ENCODE measurements around the gene PTGFRN.
"Not testable (repeated sequence)": the region's sequence is repeated elsewhere in the genome, so short reads cannot be mapped to it uniquely, and the experiment has no call there.

PTGFRN gene

GRCh38 chr1:116916002-116916401 lies 6.3 kb downstream of the PTGFRN start:
- DNase-seq (ENCODE audit: low read depth in 2 of 3, low spot score in 2 of 3) = no peak

GRCh38 chr1:116916533-116917445 lies 7.1 kb downstream of the PTGFRN start:
- no peak for DNase-seq (ENCODE audit: low read depth in 2 of 3, low spot score in 2 of 3)

GRCh38 chr1:116918714-116919357 lies 9.1 kb downstream of the PTGFRN start:
- DNase-seq (ENCODE audit: low read depth in 2 of 3, low spot score in 2 of 3) = no peak

- DNase-seq (ENCODE audit: low read depth in 2 of 3, low spot score in 2 of 3) = no peak
Measured at GRCh38 chr1:116919802-116920201, 10.1 kb downstream of the PTGFRN start.

DNA sequence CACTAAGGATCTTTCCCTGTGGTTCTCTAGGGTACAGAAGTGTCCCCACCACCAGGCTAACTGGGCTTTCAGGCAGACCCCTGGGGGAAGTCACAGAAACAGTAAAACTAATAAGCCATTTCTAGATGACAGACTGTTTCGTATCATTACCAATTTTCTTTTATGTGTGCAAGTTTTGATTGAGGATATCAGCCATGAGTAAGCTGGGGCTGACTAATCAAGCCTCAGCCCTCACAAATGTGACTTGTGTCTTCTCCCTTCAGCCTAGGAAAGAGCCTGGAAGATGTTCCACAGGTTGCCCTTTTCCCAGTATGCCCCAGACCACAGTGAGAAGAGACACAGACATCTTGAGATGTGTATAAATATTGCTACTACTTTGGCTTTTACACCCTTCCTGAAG lies 10.5 kb downstream of the PTGFRN start:
- DNase-seq (ENCODE audit: low read depth in 2 of 3, low spot score in 2 of 3) = no peak

GRCh38 chr1:116921301-116921885 lies 11.7 kb downstream of the PTGFRN start:
- no peak for DNase-seq (ENCODE audit: low read depth in 2 of 3, low spot score in 2 of 3)

DNA sequence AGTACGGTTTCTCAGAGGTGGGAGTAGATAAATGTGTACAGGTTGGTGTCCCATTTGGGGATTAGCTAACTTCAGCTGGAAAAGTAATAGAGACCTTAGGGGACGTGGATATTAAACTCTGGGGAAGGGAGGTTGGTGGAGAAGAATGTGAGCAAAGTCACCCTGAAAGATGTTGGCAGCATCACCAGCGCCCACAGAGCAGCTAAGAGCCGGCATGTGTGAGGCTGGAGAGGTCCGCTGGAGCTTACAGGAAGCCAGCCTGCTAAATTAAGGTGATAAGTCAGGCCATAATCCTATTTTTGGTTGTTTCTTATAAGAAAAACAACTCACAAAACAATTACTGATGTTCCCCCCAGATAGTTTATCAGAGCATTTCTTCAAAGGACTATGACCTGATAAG lies 12.2 kb downstream of the PTGFRN start:
- DNase-seq (ENCODE audit: low read depth in 2 of 3, low spot score in 2 of 3) = no peak

DNA sequence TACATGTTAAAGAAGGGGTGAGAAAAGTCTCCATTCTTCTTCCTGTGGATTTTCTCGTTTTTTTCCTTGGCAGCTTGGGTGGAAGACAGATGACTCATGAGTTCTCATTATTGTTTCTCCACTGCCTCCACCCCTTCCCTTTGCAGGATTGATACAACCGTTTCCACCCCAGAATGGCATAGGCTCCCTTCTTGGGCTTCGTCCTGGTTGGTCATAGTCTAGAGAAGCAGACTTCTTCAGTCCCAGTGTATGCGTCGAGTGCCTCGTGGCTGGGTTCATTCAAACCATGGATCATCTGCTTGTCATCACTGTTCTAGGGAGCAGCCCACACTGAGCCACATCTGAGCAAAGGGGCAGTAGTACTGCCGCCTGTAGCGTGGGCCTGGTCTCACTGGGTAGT lies 13.7 kb downstream of the PTGFRN start:
- DNase-seq (ENCODE audit: low read depth in 2 of 3, low spot score in 2 of 3) = no peak

DNA sequence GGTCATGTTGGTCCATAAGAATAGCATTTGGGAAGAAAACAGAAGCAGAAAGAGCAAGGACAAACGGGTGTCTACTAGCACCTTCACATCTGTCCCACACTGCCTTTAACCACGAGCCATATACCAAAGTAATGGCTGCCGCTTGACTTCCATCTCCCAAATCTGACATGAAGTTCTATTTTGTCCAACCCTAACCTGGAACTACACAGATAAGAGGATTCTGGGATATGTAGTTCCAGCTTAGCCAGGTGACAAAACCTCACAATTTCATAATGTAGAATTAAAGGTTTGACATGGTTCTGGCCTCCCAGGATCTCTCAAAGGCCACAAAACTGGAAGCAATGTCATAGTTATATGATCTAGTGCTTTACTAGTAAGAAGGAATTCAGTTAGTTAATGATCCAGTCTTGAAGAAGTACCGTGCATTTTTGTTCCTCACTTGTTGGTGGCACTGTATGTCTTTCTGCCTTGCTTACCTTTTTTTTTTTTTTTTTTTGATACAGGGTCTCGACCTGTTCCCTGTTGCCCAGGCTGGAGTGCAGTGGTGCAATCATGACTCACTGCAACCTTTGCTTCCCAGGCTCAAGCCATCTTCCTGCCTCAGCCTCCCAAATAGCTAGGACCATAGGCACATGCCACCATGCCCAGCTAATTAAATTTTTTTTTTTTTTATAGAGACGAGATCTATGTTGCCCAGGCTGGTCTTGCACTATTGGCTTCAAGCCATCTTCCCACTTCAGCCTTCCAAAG lies 17.5 kb downstream of the PTGFRN start:
- DNase-seq (ENCODE audit: low read depth in 2 of 3, low spot score in 2 of 3) = no peak

GRCh38 chr1:116929961-116930592 lies 20.4 kb downstream of the PTGFRN start:
- DNase-seq (ENCODE audit: low read depth in 2 of 3, low spot score in 2 of 3) = no peak

- no peak for DNase-seq (ENCODE audit: low read depth in 2 of 3, low spot score in 2 of 3)
Measured at GRCh38 chr1:116931016-116931918, 21.6 kb downstream of the PTGFRN start.

- DNase-seq (ENCODE audit: low read depth in 2 of 3, low spot score in 2 of 3) = no peak
Measured at GRCh38 chr1:116933606-116934515, 24.1 kb downstream of the PTGFRN start.

- no peak for DNase-seq (ENCODE audit: low read depth in 2 of 3, low spot score in 2 of 3)
Measured at GRCh38 chr1:116934586-116935207, 25.0 kb downstream of the PTGFRN start.

GRCh38 chr1:116938216-116938615 lies 28.5 kb downstream of the PTGFRN start:
- DNase-seq (ENCODE audit: low read depth in 2 of 3, low spot score in 2 of 3) = no peak

DNA sequence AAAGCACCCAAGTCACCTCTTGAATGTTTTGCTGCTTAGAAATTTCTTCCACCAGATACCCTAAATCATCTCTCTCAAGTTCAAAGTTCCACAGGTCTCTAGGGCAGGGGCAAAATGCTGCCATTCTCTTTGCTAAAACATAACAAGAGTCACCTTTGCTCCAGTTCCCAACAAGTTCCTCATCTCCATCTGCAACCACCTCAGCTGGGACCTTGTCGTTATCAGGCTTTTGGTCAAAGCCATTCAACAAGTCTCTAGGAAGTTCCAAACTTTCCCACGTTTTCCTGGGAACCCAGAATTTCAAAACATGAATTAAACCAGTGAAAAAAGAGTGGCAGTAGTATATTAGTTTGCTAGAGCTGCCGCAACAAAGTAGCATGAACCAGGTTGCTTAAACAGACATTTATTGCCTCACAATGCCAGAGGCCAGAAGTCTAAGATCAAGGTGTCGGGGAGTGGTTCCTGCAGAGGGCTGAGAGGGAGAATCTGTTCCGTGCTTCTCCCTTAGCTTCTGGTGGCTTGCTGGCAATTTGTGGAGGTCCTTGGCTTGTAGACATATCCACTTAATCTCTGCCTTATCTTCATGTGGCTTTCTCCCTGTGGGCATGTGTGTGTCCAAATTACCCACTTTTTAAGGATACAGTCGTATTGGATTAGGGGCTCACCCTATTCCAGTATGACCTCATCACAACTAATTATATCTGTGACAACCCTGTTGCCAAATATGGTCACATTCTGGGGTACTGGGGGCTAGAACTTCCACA lies 30.2 kb downstream of the PTGFRN start:
- DNase-seq (ENCODE audit: low read depth in 2 of 3, low spot score in 2 of 3) = not testable (repeated sequence)

- DNase-seq (ENCODE audit: low read depth in 2 of 3, low spot score in 2 of 3) = no peak
Measured at GRCh38 chr1:116940814-116941599, 31.3 kb downstream of the PTGFRN start.

GRCh38 chr1:116941670-116942069 lies 32.0 kb downstream of the PTGFRN start:
- no peak for DNase-seq (ENCODE audit: low read depth in 2 of 3, low spot score in 2 of 3)
